Neural cell (in vitro differentiated cells): ENCODE results near the gene INMT. TPM values are rescaled to one million over a fixed set of nuclear protein-coding genes. Genes with fewer than 3 reads are reported as not detected.

ENCODE experiments used
- H2AFZ ChIP-seq: fragments of 200-600, 300-800 bp; sonication (generic), shearing (Covaris generic); 2 replicates; pipeline ENCODE4 v1.6.0; 2014; ENCODE audit warnings: low read depth, mild to moderate bottlenecking, antibody characterized with exemption, low read length, moderate library complexity
- H3F3A ChIP-seq: fragments of 200-600 bp; shearing (Covaris generic); 2 replicates; pipeline ENCODE4 v1.6.1; 2016; ENCODE audit warnings: mild to moderate bottlenecking, moderate library complexity, mixed read lengths, antibody characterized with exemption, low read length; ENCODE audit not compliant: insufficient read depth, poor library complexity, severe bottlenecking
- H3K27ac ChIP-seq: fragments of 200-600, 300-800 bp; sonication (generic), shearing (Covaris generic); 2 replicates; pipeline ENCODE4 v1.5.1; 2014; ENCODE audit warnings: mild to moderate bottlenecking, low read length, moderate library complexity
- H3K27me3 ChIP-seq: fragments of 300-800, 200-600 bp; sonication (generic), shearing (Covaris generic); 2 replicates; pipeline ENCODE4 v1.6.0; 2014; ENCODE audit warnings: mild to moderate bottlenecking, low read depth, low read length, moderate library complexity; ENCODE audit not compliant: insufficient read depth
- H3K36me3 ChIP-seq: fragments of 300-800, 200-600 bp; sonication (generic), shearing (Covaris generic); 2 replicates; pipeline ENCODE4 v1.5.1; 2014; ENCODE audit warnings: mild to moderate bottlenecking, antibody characterized with exemption, low read length, moderate library complexity; ENCODE audit not compliant: insufficient read depth
- H3K4me2 ChIP-seq: fragments of 300-800, 200-600 bp; sonication (generic), shearing (Covaris generic); 2 replicates; pipeline ENCODE4 v1.6.0; 2014; ENCODE audit warnings: mild to moderate bottlenecking, low read length
- H3K4me3 ChIP-seq: fragments of 300-800, 200-600 bp; sonication (generic), shearing (Covaris generic); 2 replicates; pipeline ENCODE4 v1.5.1; 2014; ENCODE audit warnings: mild to moderate bottlenecking, low read length, moderate library complexity
- H3K79me2 ChIP-seq: fragments of 200-600 bp; shearing (Covaris generic); replicated peaks from 2 replicates; pipeline ENCODE4 v1.6.0; 2014; ENCODE audit warnings: mild to moderate bottlenecking, low read length, moderate library complexity; ENCODE audit not compliant: insufficient read depth
- H3K9ac ChIP-seq: fragments of 300-800, 200-600 bp; sonication (generic), shearing (Covaris generic); 2 replicates; pipeline ENCODE4 v1.6.1; 2016; ENCODE audit warnings: mild to moderate bottlenecking, low read length, mixed read lengths
- H3K9me2 ChIP-seq: fragments of 200-600 bp; shearing (Covaris generic); 2 replicates; pipeline ENCODE4 v1.6.1; 2016; ENCODE audit warnings: mild to moderate bottlenecking, low read length, mixed read lengths; ENCODE audit not compliant: insufficient read depth
- H3K9me3 ChIP-seq: fragments of 200-600, 300-800 bp; sonication (generic), shearing (Covaris generic); 2 replicates; pipeline ENCODE4 v1.6.1; 2016; ENCODE audit warnings: mild to moderate bottlenecking, mixed run types, low read length, moderate library complexity, mixed read lengths
- H4K20me1 ChIP-seq: fragments of 200-600 bp; shearing (Covaris generic); 2 replicates; pipeline ENCODE4 v1.6.1; 2016; ENCODE audit warnings: mild to moderate bottlenecking, mixed run types; ENCODE audit not compliant: insufficient read depth
- EP300 ChIP-seq: fragments of 450-650 bp; conservative IDR thresholded peaks from 2 replicates; pipeline ENCODE4 v1.6.1; 2014; ENCODE audit warnings: antibody characterized with exemption, mild to moderate bottlenecking, moderate library complexity; ENCODE audit not compliant: poor library complexity, severe bottlenecking
- EZH2 ChIP-seq: fragments of 200-600, 300-800 bp; shearing (Covaris generic), sonication (generic); IDR thresholded peaks from 2 replicates; pipeline ENCODE4 v1.6.1; 2014; ENCODE audit warnings: antibody characterized with exemption, low read length, borderline replicate concordance, mild to moderate bottlenecking; ENCODE audit not compliant: insufficient read depth, poor library complexity, severe bottlenecking
- MXI1 ChIP-seq: fragments of 450-650 bp; conservative IDR thresholded peaks from 2 replicates; pipeline ENCODE4 v1.6.1; 2014; ENCODE audit warnings: antibody characterized with exemption, mild to moderate bottlenecking; ENCODE audit not compliant: poor library complexity, severe bottlenecking
- POLR2AphosphoS5 ChIP-seq: IDR thresholded peaks from 2 replicates; pipeline ENCODE4 v1.6.1; 2012
- RAD21 ChIP-seq: fragments of 450-650 bp; conservative IDR thresholded peaks from 2 replicates; pipeline ENCODE4 v1.6.1; 2014; ENCODE audit warnings: antibody characterized with exemption, mild to moderate bottlenecking, moderate library complexity
- SMC3 ChIP-seq: fragments of 450-650 bp; conservative IDR thresholded peaks from 2 replicates; pipeline ENCODE4 v1.6.1; 2014; ENCODE audit warnings: antibody characterized with exemption, mild to moderate bottlenecking, moderate library complexity; ENCODE audit not compliant: poor library complexity
- TAF1 ChIP-seq: IDR thresholded peaks from 2 replicates; pipeline ENCODE4 v1.6.1; 2012; ENCODE audit warnings: low read depth
- polyA plus RNA-seq: library from polyadenylated mRNA; depleted of rRNA; stranded (reverse); fragments of >200 nt; gene quantifications from 2 replicates; pipeline ENCODE4 v1.2.3, GENCODE V29; 2014
- TF ChIP-seq, protein P1 (sequence below): IDR thresholded peaks from 2 replicates; pipeline ENCODE4 v1.6.1; 2012; ENCODE audit warnings: borderline replicate concordance
- TF ChIP-seq, protein P2 (sequence below): fragments of 450-650 bp; IDR thresholded peaks from 2 replicates; pipeline ENCODE4 v1.5.1; 2014; ENCODE audit warnings: antibody characterized with exemption, mild to moderate bottlenecking, moderate library complexity; ENCODE audit not compliant: poor library complexity, severe bottlenecking

Gene INMT
- polyA plus RNA-seq, 1 donor from 2014 or later: 0.66 TPM

DNA sequence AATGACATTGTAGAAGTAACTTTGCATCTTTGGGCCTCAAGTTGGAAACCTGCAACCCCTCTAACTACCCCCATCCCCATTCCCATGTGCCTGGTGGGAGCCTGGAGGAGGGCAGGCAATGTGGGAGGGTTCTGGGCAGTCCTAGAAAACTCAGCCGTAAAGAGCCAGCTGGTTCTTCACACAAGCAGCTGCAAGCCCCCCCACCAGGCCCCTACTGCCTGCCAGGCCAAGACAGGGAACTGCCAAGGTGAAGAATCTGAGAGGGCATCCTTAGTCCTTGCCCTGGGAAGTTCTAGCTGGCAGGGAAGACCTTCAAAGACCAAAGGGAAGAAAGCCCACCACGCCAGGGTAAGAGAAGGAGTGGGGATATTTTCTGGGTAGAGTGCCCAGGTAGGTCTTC, 12.2 kb upstream of the INMT start:
- no peak overlapping the region for H2AFZ ChIP-seq
- no peak overlapping the region for H3K4me2 ChIP-seq
- H3K4me3 ChIP-seq: no peak overlapping the region
- no peaks in the 10 kb centered on the region for H3K36me3 ChIP-seq
- TF ChIP-seq, protein P1, sequence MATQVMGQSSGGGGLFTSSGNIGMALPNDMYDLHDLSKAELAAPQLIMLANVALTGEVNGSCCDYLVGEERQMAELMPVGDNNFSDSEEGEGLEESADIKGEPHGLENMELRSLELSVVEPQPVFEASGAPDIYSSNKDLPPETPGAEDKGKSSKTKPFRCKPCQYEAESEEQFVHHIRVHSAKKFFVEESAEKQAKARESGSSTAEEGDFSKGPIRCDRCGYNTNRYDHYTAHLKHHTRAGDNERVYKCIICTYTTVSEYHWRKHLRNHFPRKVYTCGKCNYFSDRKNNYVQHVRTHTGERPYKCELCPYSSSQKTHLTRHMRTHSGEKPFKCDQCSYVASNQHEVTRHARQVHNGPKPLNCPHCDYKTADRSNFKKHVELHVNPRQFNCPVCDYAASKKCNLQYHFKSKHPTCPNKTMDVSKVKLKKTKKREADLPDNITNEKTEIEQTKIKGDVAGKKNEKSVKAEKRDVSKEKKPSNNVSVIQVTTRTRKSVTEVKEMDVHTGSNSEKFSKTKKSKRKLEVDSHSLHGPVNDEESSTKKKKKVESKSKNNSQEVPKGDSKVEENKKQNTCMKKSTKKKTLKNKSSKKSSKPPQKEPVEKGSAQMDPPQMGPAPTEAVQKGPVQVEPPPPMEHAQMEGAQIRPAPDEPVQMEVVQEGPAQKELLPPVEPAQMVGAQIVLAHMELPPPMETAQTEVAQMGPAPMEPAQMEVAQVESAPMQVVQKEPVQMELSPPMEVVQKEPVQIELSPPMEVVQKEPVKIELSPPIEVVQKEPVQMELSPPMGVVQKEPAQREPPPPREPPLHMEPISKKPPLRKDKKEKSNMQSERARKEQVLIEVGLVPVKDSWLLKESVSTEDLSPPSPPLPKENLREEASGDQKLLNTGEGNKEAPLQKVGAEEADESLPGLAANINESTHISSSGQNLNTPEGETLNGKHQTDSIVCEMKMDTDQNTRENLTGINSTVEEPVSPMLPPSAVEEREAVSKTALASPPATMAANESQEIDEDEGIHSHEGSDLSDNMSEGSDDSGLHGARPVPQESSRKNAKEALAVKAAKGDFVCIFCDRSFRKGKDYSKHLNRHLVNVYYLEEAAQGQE: no peak
- TF ChIP-seq, protein P2, sequence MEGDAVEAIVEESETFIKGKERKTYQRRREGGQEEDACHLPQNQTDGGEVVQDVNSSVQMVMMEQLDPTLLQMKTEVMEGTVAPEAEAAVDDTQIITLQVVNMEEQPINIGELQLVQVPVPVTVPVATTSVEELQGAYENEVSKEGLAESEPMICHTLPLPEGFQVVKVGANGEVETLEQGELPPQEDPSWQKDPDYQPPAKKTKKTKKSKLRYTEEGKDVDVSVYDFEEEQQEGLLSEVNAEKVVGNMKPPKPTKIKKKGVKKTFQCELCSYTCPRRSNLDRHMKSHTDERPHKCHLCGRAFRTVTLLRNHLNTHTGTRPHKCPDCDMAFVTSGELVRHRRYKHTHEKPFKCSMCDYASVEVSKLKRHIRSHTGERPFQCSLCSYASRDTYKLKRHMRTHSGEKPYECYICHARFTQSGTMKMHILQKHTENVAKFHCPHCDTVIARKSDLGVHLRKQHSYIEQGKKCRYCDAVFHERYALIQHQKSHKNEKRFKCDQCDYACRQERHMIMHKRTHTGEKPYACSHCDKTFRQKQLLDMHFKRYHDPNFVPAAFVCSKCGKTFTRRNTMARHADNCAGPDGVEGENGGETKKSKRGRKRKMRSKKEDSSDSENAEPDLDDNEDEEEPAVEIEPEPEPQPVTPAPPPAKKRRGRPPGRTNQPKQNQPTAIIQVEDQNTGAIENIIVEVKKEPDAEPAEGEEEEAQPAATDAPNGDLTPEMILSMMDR: no peak
- TF ChIP-seq EZH2: no peak
- no peak for TF ChIP-seq POLR2AphosphoS5
- TF ChIP-seq TAF1: no peak
- TF ChIP-seq SMC3: no peak
- TF ChIP-seq EP300: no peak
- TF ChIP-seq RAD21: no peak
- no peak for TF ChIP-seq MXI1
- H3K9ac ChIP-seq: no peak overlapping the region
- H3K79me2 ChIP-seq: no peaks in the 10 kb centered on the region
- H3F3A ChIP-seq: no peaks in the 10 kb centered on the region
- H3K9me2 ChIP-seq: no peaks in the 10 kb centered on the region
- no peaks in the 10 kb centered on the region for H4K20me1 ChIP-seq
- no peaks in the 10 kb centered on the region for H3K9me3 ChIP-seq
- H3K27ac ChIP-seq: no peak overlapping the region
- H3K27me3 ChIP-seq: no peaks in the 10 kb centered on the region

DNA sequence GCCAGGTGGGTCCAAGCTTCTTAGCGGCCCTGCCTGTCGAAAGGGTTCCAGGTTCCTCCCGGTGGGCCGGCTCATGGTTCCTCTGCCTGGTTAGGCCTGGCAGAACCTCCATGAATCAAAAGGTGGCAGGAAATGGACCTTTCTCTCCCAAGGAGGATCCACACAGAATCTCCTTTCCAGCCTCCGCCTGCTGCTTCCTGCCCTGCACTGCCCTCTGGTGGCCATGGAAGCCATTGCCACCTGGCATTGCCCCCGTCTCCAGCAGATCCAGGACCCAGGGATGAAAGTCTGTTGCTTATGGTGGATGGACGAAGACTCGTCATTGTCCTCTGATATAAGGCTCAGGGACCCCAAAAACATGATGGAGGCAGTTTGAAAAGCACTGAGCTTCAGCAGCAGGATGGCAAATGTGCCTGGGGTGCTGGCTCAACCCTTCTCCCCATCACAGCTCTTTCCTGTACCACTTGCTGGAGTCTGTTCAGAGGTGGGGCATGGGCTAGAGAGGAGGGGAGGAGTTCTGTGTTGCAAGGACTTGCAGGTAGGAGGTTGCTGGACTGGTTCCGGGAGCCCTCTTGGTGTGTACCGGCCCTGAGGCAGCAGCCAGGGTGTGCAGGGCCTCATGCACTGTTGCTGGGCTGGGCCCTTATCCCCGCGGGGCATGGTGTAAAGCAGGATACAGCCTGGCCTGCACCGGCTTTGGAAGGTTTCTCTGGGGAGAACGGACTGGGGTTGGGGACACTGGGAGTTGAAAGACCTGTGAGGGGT, 11.3 kb upstream of the INMT start:
- H3K9me2 ChIP-seq: no peaks in the 10 kb centered on the region
- no peak overlapping the region for H2AFZ ChIP-seq
- peak; percentile 79 for TF ChIP-seq SMC3
- TF ChIP-seq, protein P2: peak; percentile 87
- peak; percentile 84 for TF ChIP-seq RAD21
- no peak for TF ChIP-seq POLR2AphosphoS5

More for the DNA sequence above, 11.3 kb upstream of the INMT start:
- H3K27me3 ChIP-seq: no peaks in the 10 kb centered on the region
- no peaks in the 10 kb centered on the region for H3F3A ChIP-seq
- H3K9me3 ChIP-seq: no peaks in the 10 kb centered on the region
- H3K79me2 ChIP-seq: no peaks in the 10 kb centered on the region
- no peak overlapping the region for H3K27ac ChIP-seq
- no peak overlapping the region for H3K4me3 ChIP-seq
- no peaks in the 10 kb centered on the region for H3K36me3 ChIP-seq
- no peak overlapping the region for H3K4me2 ChIP-seq
- H3K9ac ChIP-seq: no peak overlapping the region
- H4K20me1 ChIP-seq: no peaks in the 10 kb centered on the region
